ENCODE data around the gene MEIOC.

- TF ChIP-seq CTCF (conservative IDR thresholded peaks at IDR 0.05), result no peak
- TF ChIP-seq EZH2 (IDR thresholded peaks at IDR 0.05; ENCODE audit: low read depth), result no peak
Observed at GRCh38 chr17:44666006-44666405, 9.7 kb downstream of the MEIOC start.

Measured in PC-9 (cell line).